RWPE1 (cell line): ENCODE data around the gene SF3B6.
A peak's percentile ranks its signal among the peaks of the same experiment; 100 is the strongest.
"Not testable (repeated sequence)": the region's sequence is repeated elsewhere in the genome, so short reads cannot be mapped to it uniquely, and the experiment has no call there.

ENCODE experiments used
- CTCF ChIA-PET: fragments of 350-600 bp; sonication (Branson Sonifier 250); formaldehyde crosslinking; extraction: SDS; loops from one replicate; lab custom pipeline; 2021; lab: Yijun Ruan, JAX
- POLR2A ChIA-PET: fragments of 400-600 bp; formaldehyde crosslinking; extraction: SDS; loops from one replicate; lab custom pipeline; 2020; ENCODE audit warnings: antibody characterized with exemption; ENCODE audit not compliant: low non-redundant PET; lab: Yijun Ruan, JAX
- DNase-seq: peaks from one replicate; pipeline ENCODE4 v3.0.0; 2012; ENCODE audit warnings: low spot score
- H3K27ac ChIP-seq: fragments of 450-650 bp; 2 replicates; pipeline ENCODE4 v1.5.1; 2017
- CTCF ChIP-seq: fragments of 450-650 bp; conservative IDR thresholded peaks from 2 replicates; pipeline ENCODE4 v1.5.1; 2017; ENCODE audit warnings: low read depth, mild to moderate bottlenecking

SF3B6 gene

DNA sequence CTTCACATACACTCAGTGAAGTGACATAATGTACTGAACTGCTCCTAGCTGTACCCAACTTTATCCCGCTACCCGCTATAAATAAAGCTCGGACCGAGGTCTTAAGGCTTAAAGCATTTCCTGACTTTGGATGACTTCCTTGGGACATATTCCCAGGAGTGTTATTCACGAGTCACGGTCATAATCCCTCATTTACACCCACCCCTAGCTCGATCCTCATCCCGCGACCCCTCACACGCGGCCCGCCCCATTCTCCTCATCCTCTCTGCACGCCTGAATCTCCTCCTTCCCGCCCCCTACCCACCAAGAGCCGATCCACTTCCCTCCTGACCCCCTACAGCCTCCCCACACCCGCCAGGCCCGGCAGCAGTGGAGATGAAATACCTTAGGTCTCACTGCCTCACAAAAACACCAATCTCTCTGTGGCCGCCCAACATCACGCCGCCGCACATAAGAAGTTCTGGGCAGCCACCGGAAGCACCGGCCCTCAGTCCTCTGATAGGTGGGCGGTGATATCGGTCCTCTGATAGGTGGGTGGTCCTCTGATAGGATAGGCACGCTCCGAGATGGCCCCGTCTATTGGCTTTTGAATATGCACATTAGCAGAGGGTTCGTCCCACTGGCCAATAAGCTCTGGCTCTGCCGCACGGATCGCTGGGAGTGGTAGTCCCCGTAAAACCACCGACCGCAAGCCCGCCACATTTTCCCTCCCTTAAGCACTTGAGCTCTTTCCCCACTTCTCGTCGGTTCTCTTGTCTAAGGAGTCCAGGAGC is 29.0 kb downstream of the SF3B6 start, which contains the start of gene WDCP:
Gene WDCP (minus strand): TSS at position 462 of the 773 bp plus-strand sequence. CDS start 7,897 bp downstream, outside the sequence.
- ChIA-PET CTCF (interaction anchor here (0.6 kb wide), 2 partner anchors 104 to 120 kb away, joined by 3 to 5 read pairs; partner anchors contain the start of gene ATAD2B), POLR2A (no interaction called here)
- TF ChIP-seq CTCF = no peak
- DNase-seq = peak; percentile 95
- H3K27ac ChIP-seq = peak within 1 kb of the TSS; percentile 75

- H3K27ac ChIP-seq = peak overlapping the region; percentile 75
- DNase-seq = no peak
- no peak for TF ChIP-seq CTCF
- POLR2A ChIA-PET = no interaction called here
- CTCF ChIA-PET = interaction anchor here (0.6 kb wide), 2 partner anchors 104 to 119 kb away, joined by 3 to 5 read pairs; partner anchors contain the start of gene ATAD2B
Measured at GRCh38 chr2:24046599-24046929, 29.6 kb downstream of the SF3B6 start.

GRCh38 chr2:24045511-24046508 is 30.3 kb downstream of the SF3B6 start:
- ChIA-PET POLR2A (no interaction called here), CTCF (interaction anchor here (0.6 kb wide), 2 partner anchors 105 to 119 kb away, joined by 3 to 5 read pairs; partner anchors contain the start of gene ATAD2B)
- no peak for DNase-seq
- no peak overlapping the region for H3K27ac ChIP-seq
- no peak for TF ChIP-seq CTCF

DNA sequence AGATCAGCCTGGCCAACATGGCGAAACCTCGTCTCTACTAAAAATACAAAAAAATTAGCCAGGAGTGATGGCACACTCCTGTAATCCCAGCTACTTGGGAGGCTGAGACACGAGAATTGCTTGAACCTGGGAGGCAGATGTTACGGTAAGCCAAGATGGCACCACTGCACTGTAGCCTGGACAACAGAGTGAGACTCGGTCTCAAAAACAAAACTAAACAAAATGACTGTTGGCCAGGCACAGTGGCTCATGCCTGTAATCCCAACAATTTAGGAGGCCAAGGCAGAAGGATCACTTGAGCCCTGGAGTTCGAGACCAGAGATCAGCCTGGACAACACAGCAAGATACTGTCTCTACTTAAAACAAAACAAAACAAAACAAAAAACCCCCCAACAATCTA is 33.0 kb downstream of the SF3B6 start:
- DNase-seq, H3K27ac ChIP-seq, CTCF ChIA-PET: not testable (repeated sequence)
- POLR2A ChIA-PET = interaction anchor here (0.7 kb wide), 1 partner anchor 68 kb away, joined by 7 read pairs; no protein-coding TSS in a partner anchor

- no peak for DNase-seq
- CTCF ChIA-PET = interaction anchor here (0.6 kb wide), 1 partner anchor 15 kb away, joined by 3 read pairs; no protein-coding TSS in a partner anchor
- POLR2A ChIA-PET = no interaction called here
- no peak overlapping the region for H3K27ac ChIP-seq
- TF ChIP-seq CTCF = no peak
Measured at GRCh38 chr2:24040511-24040910, 35.6 kb downstream of the SF3B6 start.

- DNase-seq = no peak
- no peak overlapping the region for H3K27ac ChIP-seq
- TF ChIP-seq CTCF = no peak
- POLR2A ChIA-PET = no interaction called here
- CTCF ChIA-PET = no interaction called here
Measured at GRCh38 chr2:24038786-24039499, 37.2 kb downstream of the SF3B6 start.
